PFSK-1 (cell line): ENCODE data around the gene PIK3R1.

Experiments used
- FOXP2 ChIP-seq: optimal IDR thresholded peaks from 2 replicates; pipeline ENCODE3; 2011; ENCODE audit warnings: borderline replicate concordance, control low read depth, inconsistent platforms; ENCODE audit not compliant: insufficient read depth; ENCODE audit errors: extremely low read length, extremely low read depth
- POLR2AphosphoS5 ChIP-seq: IDR thresholded peaks from 2 replicates; pipeline ENCODE4 v1.6.1; 2012; ENCODE audit warnings: low read depth, mild to moderate bottlenecking, control low read depth, low read length, moderate library complexity
- SIN3A ChIP-seq: IDR thresholded peaks from 2 replicates; pipeline ENCODE4 v1.6.1; 2012; ENCODE audit warnings: mild to moderate bottlenecking, low read length, moderate library complexity, borderline replicate concordance; ENCODE audit not compliant: insufficient read depth
- TAF1 ChIP-seq: IDR thresholded peaks from 2 replicates; pipeline ENCODE4 v1.6.1; 2012; ENCODE audit warnings: low read length, control low read depth, borderline replicate concordance; ENCODE audit not compliant: insufficient read depth
- TF ChIP-seq, protein P1 (sequence below), 2 experiments: IDR thresholded peaks; 2 replicates each; pipeline versions ENCODE4 v1.6.1 to v1.8.0; 2011 to 2012; ENCODE audit warnings: low read depth in 2 of 2, low read length in 2 of 2, control low read depth in 1 of 2, inconsistent platforms in 1 of 2, mild to moderate bottlenecking in 1 of 2, moderate library complexity in 1 of 2; ENCODE audit not compliant: insufficient read depth in 1 of 2

PIK3R1 gene

DNA sequence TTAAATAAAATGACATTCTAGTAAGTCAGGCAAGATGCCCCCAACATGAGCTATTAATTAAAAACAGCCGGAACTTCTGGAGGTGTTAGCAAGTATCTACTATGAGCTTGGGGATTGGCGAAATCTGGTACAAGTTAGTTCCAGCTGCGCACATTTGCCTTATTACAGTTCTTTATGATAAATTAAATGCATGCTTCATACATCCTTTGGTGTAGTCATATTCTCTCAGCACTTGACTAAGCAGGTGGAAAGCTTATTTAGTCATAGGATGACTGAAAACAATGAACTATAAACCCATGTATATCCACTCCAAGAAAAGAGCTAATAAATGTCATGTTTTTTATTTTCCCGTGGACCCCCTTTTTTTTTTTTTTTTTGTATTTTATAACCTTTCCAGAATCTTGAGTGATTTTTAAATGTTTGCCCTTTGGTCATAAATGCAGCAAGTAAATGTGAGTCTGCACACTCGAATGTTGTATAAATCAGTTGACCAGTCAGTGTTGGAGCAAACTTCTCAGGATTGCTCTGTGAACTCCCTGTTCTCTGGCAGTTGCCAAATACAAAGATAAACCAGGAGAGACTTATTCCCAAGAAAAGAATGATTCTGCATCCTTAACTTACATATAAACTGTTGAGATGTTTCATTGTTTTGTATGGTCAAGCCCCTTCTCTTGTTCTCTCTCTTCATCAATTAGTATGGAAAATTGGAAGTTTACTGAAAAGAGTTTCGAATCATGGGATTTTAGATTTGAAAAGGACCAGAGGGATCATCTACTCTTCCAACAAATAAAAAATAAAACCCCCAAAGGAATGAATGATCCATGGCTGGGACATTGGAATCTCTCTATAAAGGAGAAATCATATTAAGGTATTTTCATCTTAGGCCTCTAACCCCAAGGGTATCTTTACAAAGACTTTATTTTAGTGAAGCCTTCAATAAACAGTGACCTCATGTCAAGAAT lies 38.3 kb downstream of the PIK3R1 start:
- no peak for TF ChIP-seq FOXP2
- no peak for TF ChIP-seq TAF1
- TF ChIP-seq SIN3A: no peak
- TF ChIP-seq, protein P1, sequence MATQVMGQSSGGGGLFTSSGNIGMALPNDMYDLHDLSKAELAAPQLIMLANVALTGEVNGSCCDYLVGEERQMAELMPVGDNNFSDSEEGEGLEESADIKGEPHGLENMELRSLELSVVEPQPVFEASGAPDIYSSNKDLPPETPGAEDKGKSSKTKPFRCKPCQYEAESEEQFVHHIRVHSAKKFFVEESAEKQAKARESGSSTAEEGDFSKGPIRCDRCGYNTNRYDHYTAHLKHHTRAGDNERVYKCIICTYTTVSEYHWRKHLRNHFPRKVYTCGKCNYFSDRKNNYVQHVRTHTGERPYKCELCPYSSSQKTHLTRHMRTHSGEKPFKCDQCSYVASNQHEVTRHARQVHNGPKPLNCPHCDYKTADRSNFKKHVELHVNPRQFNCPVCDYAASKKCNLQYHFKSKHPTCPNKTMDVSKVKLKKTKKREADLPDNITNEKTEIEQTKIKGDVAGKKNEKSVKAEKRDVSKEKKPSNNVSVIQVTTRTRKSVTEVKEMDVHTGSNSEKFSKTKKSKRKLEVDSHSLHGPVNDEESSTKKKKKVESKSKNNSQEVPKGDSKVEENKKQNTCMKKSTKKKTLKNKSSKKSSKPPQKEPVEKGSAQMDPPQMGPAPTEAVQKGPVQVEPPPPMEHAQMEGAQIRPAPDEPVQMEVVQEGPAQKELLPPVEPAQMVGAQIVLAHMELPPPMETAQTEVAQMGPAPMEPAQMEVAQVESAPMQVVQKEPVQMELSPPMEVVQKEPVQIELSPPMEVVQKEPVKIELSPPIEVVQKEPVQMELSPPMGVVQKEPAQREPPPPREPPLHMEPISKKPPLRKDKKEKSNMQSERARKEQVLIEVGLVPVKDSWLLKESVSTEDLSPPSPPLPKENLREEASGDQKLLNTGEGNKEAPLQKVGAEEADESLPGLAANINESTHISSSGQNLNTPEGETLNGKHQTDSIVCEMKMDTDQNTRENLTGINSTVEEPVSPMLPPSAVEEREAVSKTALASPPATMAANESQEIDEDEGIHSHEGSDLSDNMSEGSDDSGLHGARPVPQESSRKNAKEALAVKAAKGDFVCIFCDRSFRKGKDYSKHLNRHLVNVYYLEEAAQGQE (IDR thresholded peaks at IDR 0.05; ENCODE audit: insufficient read depth in 1 of 2, low read depth in 2 of 2, low read length in 2 of 2): no peak
- TF ChIP-seq POLR2AphosphoS5: no peak

DNA sequence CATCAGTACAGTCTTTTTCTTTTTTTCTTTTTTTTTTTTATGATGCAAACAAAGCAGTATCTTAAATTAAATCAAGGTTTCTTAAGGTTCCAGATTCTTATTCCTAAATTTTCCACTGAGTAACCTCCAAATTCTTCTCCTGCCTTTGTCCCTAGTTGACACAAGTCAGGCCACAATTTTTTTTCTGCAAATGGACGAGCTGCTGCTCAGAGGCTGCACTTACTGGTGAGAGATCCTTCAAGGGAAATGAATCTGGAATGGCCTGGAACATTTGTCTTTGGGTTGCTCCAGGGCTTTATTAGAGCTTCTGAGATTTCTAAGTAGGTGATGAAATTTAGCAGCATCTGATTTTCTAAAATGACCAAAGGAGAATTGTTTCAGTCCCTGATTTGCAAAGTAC lies 39.3 kb downstream of the PIK3R1 start:
- TF ChIP-seq TAF1: no peak

DNA sequence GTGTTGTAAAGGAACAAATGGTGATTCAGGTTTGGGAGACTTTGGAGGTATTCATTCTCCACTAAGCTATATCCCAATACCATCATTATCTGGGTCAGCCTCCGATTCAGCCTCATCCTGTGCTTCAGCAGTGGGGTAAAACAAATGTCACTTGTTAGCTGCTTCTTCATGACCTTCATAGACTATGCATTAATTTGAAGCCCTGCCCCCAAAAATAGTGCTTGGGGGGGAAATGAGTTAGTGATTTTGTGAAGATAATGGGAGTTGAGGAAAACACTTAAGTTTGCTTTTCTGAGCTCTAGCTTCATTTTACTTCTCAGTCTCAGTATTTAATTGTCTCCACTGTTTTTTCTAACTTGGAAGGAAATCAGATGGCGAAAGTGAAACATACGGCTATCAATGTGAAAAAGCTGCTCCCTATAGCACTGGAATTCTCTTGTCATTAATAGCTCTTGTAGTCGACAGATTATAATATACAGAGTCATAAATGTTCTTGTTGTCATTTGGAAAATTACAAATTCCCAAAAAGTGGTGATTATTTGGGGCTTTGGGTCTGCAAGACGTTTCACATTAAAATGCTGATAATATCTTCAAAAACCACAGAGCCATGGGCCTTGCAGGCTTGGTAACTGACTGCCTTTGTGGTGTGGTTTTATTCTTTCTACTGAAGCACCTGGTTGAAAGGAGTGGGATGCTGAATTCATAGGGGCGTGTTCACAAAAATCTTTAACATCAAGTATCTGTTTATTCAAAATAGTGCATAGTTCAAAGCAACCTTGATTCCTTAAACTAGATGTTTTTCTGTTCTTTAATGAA lies 40.0 kb downstream of the PIK3R1 start:
- TF ChIP-seq SIN3A (no peak), TAF1 (no peak), FOXP2 (no peak), POLR2AphosphoS5 (no peak)
- TF ChIP-seq, protein P1 (IDR thresholded peaks at IDR 0.05; ENCODE audit: insufficient read depth in 1 of 2, low read depth in 2 of 2, low read length in 2 of 2): no peak

DNA sequence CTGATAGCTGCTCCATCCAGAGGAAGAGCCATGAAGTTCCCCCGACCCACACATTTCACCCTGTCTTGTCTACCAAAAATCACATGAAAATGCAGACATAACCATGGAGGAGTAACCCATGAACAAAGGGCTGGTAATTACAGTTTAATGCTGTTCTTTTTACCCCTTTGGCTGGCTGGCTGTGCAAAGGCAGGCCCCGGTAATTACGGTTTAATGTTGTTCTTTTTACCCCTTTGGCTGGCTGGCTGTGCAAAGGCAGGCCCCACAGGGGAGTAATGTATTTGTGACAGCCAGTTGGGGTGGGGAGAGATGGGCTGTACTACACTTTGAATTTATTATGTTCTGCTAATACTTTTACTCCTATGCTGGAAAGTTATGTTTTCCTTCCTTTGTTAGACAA lies 41.7 kb downstream of the PIK3R1 start:
- TF ChIP-seq POLR2AphosphoS5 (no peak), SIN3A (no peak), TAF1 (no peak)
- TF ChIP-seq, protein P1 (IDR thresholded peaks at IDR 0.05; ENCODE audit: insufficient read depth in 1 of 2, low read depth in 2 of 2, low read length in 2 of 2): no peak

DNA sequence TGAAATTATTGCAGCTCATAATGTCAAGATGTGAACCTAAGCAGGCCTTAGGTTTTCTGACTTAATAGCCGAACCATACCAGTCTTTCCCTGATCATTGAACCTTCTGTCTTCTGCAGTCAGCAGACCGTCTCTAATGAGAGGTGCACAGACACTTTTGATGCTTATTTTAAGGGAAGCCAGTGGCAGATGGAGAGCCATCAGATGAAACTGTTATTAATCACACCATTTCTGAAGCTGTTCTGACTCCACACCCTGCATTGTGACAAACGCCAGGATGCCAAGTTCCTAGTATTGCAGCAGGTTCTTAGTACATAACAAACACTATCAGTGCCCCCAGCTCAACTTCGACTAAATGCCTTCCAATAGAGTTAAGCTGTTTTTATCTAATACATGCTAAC lies 43.0 kb downstream of the PIK3R1 start:
- TF ChIP-seq POLR2AphosphoS5 (no peak), SIN3A (no peak), TAF1 (no peak), FOXP2 (no peak)
- TF ChIP-seq, protein P1 (IDR thresholded peaks at IDR 0.05; ENCODE audit: insufficient read depth in 1 of 2, low read depth in 2 of 2, low read length in 2 of 2): no peak
